Fibroblast of the aortic adventitia (primary cell): ENCODE data around the gene FBXW9. TPM values are rescaled to one million over a fixed set of nuclear protein-coding genes. Genes with fewer than 3 reads are reported as not detected.
A peak's percentile ranks its signal among the peaks of the same experiment; 100 is the strongest.

Source experiments
- DNase-seq: peaks from one replicate; pipeline ENCODE4 v3.0.0-alpha.2; 2010; ENCODE audit warnings: low read depth
- H3K4me3 ChIP-seq: 2 replicates; pipeline ENCODE4 v1.5.1; 2011; ENCODE audit warnings: low read depth, mild to moderate bottlenecking, control low read depth, low read length, moderate library complexity
- total RNA-seq: library from RNA; depleted of rRNA; stranded (reverse); fragments of >200 nt; gene quantifications from 2 replicates; pipeline ENCODE4 v1.2.3, GENCODE V29; 2012; ENCODE audit warnings: low replicate concordance
- TF ChIP-seq, protein P1 (sequence below): IDR thresholded peaks from 2 replicates; pipeline ENCODE4 v1.5.1; 2011; ENCODE audit warnings: mild to moderate bottlenecking, low read length, control low read depth, inconsistent platforms; ENCODE audit not compliant: insufficient read depth

Gene FBXW9
- total RNA-seq, 1 donor: 8.9 TPM

DNA sequence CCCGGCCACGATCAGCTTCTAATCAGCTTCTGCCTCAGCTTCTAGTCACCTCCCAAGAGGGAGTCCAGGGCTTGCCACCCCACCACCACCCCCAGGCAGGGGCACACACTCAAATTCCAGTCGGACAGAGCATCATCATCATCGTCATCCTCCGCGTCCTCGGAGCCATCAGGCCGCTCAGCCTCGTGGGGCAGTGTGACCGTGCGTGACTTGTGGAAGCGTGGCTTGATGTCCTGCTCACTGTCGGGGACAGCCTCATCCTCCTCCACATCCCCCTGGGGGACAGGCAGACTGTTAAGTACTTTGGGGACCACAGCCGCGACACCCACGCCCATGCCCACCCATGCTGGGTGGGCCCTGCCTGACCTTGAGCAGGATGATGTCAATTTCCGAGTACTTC is 14.8 kb upstream of the FBXW9 start:
- TF ChIP-seq, protein P1, sequence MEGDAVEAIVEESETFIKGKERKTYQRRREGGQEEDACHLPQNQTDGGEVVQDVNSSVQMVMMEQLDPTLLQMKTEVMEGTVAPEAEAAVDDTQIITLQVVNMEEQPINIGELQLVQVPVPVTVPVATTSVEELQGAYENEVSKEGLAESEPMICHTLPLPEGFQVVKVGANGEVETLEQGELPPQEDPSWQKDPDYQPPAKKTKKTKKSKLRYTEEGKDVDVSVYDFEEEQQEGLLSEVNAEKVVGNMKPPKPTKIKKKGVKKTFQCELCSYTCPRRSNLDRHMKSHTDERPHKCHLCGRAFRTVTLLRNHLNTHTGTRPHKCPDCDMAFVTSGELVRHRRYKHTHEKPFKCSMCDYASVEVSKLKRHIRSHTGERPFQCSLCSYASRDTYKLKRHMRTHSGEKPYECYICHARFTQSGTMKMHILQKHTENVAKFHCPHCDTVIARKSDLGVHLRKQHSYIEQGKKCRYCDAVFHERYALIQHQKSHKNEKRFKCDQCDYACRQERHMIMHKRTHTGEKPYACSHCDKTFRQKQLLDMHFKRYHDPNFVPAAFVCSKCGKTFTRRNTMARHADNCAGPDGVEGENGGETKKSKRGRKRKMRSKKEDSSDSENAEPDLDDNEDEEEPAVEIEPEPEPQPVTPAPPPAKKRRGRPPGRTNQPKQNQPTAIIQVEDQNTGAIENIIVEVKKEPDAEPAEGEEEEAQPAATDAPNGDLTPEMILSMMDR: no peak
- DNase-seq: no peak
- H3K4me3 ChIP-seq: no peak overlapping the region

DNA sequence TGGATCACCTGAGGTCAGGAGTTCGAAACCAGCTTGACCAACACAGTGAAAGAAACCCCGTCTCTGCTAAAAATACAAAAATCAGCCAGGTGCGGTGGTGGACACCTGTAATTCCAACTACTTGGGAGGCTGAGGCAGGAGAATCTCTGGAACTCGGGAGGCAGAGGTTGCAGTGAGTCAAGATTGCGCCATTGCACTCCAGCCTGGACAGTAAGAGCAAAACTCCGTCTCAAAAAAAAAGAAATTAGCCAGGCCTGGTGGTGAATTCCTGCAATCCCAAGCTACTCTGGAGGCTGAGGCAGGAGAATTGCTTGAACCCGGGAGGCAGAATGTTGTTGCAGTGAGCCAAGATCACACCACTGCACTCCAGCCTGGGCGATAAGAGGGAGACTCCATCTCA is 12.2 kb upstream of the FBXW9 start:
- DNase-seq: no peak
- H3K4me3 ChIP-seq: no peak overlapping the region
- TF ChIP-seq, protein P1: no peak

DNA sequence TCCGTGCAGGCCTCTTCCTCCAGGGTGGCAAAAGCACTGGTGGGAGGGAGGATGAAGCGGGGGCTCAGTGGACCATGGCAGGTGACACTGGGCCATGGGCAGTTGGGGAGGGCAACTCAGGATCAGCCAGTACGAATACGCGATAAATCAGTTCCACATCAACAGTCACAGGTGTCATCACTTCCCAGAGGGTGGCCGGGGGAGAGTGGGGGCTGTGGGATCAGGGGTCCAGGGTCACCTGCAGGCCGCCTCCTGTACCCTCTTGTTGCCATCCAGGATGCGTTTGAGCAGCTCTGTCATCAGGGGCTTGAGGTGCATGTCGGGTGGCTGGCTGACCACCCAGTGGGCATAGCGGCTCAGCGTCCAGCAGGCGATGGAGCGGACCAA is 9.9 kb upstream of the FBXW9 start:
- no peak for DNase-seq
- H3K4me3 ChIP-seq: no peak overlapping the region
- TF ChIP-seq, protein P1: no peak

DNA sequence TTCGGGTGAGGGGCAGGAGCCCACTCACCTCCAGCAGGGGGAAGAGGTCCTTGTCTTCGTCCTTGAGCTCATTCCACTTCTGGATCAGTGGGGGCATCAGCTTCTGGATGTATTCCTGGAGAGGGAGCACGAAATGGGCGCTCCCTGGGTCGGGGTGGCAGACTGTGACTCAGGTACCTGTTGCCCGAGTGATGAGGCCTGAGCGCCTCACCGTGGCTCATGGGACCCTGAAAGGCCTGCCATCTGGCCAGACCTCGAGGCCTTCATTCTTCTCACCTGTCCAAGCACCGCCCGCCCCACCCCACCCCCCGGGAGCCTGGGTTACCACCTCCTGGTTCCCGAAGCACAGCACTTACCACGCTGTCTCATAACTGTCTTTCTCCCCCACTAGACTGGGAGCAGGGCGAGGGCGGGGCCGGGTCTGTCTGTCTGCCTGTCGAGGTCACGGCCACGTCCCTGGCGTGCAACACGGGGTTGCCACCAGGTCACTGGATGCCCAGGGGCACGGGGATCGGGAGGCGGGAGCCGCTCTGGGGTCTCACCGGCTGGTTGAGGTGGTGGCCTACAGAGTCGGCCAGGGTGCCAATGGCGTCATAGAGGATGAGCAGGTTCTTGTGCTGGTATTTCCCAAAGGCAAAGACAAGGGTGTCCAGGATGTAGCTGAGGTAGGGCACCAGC is 9.4 kb upstream of the FBXW9 start:
- H3K4me3 ChIP-seq: no peak overlapping the region
- TF ChIP-seq, protein P1: no peak
- no peak for DNase-seq

DNA sequence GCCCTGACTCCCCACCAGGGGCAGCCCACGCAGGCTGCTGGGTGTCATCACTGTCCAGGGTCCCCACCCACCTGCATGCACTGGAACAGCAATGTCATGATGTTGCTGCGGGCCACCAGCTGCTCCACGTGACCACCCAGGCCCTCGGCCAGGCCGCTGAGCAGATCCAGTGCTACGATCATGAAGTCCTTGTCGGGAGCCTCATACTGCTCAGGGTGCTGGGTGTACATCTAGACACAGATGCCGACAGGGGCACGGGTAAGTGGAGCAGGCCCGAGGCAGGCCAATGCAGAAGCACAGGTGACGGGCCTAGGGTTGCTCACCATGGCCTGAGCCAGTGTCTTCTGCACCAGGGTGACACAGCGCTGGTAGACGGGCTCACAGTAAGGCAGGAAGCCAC is 8.7 kb upstream of the FBXW9 start:
- H3K4me3 ChIP-seq: no peak overlapping the region
- TF ChIP-seq, protein P1: no peak
- no peak for DNase-seq

DNA sequence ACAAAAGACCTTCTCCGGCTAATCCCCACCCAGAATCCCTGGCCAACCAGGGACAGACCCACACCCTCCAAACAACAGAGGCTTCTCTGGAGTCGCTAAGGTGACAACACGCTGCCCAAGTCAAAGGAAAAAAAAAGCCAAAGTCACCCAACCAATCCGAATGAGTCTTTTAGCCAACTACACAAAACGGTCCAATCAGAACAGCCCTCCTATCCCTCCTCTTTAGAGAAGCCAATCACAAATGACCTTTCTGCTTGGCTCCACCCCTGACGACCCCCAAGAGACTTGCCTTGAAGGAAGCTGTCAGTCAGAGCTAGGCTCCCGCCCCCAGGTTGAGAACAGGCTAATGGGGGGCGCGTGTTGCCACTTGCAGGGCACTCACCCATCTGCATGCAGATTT is 6.6 kb upstream of the FBXW9 start:
- peak; percentile 46 for DNase-seq
- TF ChIP-seq, protein P1: no peak
- H3K4me3 ChIP-seq: no peak overlapping the region
